Fibroblast of pulmonary artery (primary cell): ENCODE measurements around the gene BNC2.

Experiments
- DNase-seq: peaks from one replicate; pipeline ENCODE4 v3.0.0-alpha.2; 2010; ENCODE audit warnings: low read depth
- H3K4me3 ChIP-seq: replicated peaks from 2 replicates; pipeline ENCODE4 v1.5.1; 2011; ENCODE audit warnings: low read depth, mild to moderate bottlenecking, control low read depth, low read length, moderate library complexity
- TF ChIP-seq, protein P1 (sequence below): IDR thresholded peaks from 2 replicates; pipeline ENCODE4 v1.5.1; 2011; ENCODE audit warnings: mild to moderate bottlenecking, control low read depth, low read length, inconsistent platforms; ENCODE audit errors: missing control alignments

Gene BNC2

DNA sequence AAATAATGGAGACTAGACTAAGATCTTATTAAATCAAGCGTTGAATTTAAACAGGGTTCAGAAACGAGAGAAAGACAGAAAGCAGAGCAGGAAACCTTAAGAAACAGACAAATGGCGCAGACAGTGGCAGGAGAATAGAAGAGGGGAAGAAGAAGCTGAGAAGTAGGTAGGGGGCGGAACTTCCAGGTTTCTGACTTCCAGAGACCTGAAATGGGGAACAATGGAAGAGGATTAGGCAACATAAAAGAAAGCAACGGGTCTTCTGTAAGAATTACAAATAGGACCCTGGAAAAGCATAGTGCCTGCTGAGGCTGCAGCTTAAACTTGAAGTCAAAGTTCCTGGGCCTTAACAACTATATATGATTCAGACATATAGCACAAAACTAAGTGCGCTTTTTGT is 101.7 kb downstream of the BNC2 start:
- TF ChIP-seq, protein P1, sequence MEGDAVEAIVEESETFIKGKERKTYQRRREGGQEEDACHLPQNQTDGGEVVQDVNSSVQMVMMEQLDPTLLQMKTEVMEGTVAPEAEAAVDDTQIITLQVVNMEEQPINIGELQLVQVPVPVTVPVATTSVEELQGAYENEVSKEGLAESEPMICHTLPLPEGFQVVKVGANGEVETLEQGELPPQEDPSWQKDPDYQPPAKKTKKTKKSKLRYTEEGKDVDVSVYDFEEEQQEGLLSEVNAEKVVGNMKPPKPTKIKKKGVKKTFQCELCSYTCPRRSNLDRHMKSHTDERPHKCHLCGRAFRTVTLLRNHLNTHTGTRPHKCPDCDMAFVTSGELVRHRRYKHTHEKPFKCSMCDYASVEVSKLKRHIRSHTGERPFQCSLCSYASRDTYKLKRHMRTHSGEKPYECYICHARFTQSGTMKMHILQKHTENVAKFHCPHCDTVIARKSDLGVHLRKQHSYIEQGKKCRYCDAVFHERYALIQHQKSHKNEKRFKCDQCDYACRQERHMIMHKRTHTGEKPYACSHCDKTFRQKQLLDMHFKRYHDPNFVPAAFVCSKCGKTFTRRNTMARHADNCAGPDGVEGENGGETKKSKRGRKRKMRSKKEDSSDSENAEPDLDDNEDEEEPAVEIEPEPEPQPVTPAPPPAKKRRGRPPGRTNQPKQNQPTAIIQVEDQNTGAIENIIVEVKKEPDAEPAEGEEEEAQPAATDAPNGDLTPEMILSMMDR = no peak

GRCh38 chr9:16767366-16767765 is 103.1 kb downstream of the BNC2 start:
- no peak overlapping the region for H3K4me3 ChIP-seq
- TF ChIP-seq, protein P1 = no peak
- no peak for DNase-seq

More for the DNA sequence above, 101.7 kb downstream of the BNC2 start:
- no peak overlapping the region for H3K4me3 ChIP-seq
- DNase-seq = no peak

GRCh38 chr9:16763946-16764345 is 106.5 kb downstream of the BNC2 start:
- H3K4me3 ChIP-seq = no peak overlapping the region
- TF ChIP-seq, protein P1 = no peak
- no peak for DNase-seq

DNA sequence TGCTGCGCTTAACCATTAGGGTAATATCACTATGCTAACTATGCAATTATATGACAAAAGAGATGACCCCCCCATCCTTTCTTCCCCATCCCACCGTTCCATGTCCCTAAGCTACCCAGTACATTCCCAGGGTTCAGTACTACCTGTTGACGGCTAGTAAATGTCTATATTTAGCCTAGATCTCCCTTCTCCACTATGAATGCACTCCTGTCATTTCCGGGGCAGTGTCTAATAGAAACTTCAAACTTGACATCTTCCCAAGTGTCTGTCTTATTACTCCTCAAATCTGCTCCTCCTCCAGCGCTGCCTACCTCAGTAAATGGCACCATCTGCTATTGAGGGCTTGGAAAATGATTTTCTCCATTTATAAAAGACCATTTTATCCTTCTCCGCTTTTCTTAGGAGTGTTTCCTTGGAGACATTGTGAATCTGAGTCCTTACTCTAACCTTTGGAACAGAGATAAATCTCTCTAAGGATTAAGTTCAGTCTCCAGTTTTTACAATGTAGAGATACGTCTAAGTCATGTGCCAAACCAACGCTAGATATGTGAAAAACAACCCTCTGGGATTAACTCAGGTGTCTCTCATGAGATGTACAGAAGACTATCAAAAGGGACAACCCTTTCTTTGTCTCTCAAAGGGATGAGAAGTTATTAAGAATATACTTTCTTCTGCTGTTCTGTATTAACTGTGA is 114.9 kb downstream of the BNC2 start:
- DNase-seq = no peak
- H3K4me3 ChIP-seq = no peak overlapping the region
- TF ChIP-seq, protein P1 = no peak

- DNase-seq = no peak
- no peak overlapping the region for H3K4me3 ChIP-seq
- TF ChIP-seq, protein P1 = no peak
These were observed 115.8 kb downstream of the BNC2 start for GRCh38 chr9:16754662-16755061.

DNA sequence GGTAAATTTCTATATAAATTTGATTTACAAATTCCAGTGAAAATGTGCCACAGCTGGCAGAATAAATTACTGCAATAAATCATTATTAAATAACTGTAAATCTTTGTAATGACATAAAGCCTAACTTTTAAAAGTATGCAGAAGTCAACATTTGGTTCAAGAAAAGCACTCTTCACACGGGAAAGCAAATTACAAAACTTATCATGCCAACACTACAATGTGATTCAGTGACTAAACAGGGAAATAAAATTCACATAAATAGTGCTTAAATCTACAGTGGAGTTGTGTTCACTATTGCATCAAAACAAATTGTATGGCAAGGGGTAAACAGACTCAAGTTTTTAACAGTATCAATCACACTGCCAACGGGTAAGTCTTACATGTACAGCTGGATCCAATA is 117.2 kb downstream of the BNC2 start:
- TF ChIP-seq, protein P1 = no peak
- DNase-seq = no peak
- H3K4me3 ChIP-seq = no peak overlapping the region

DNA sequence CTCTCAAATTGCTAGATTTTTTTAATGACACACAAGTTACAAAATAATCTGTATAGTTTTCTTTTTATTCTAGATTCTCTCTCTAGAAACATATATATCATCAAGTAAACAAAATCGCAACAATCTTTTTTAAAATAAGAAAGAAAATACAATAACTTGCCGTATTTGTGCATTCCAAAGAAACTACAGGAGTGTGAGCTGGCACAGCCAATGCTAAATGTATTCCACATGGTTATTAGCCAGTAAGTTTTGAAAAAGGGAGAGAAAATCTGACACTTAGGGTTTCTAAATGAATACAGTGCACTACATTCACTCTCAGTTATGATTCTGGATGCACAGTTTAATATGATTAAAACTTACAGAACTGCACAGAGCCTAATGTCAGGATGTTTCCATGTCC is 117.9 kb downstream of the BNC2 start:
- no peak overlapping the region for H3K4me3 ChIP-seq
- TF ChIP-seq, protein P1 = no peak

More for the DNA sequence above, 117.9 kb downstream of the BNC2 start:
- DNase-seq = no peak
